Activated CD8-positive, alpha-beta memory T cell treated with anti-CD3 and anti-CD28 coated beads, Interleukin-2, amount 50 U/mL, for 1 hour (primary cell): ENCODE measurements around the gene KCTD15.
A peak's percentile ranks its signal among the peaks of the same experiment; 100 is the strongest.

Experiments
- DNase-seq: peaks from one replicate; pipeline ENCODE4 v3.0.0-alpha.2; 2020; ENCODE audit errors: extremely low read depth

The KCTD15 gene

DNA sequence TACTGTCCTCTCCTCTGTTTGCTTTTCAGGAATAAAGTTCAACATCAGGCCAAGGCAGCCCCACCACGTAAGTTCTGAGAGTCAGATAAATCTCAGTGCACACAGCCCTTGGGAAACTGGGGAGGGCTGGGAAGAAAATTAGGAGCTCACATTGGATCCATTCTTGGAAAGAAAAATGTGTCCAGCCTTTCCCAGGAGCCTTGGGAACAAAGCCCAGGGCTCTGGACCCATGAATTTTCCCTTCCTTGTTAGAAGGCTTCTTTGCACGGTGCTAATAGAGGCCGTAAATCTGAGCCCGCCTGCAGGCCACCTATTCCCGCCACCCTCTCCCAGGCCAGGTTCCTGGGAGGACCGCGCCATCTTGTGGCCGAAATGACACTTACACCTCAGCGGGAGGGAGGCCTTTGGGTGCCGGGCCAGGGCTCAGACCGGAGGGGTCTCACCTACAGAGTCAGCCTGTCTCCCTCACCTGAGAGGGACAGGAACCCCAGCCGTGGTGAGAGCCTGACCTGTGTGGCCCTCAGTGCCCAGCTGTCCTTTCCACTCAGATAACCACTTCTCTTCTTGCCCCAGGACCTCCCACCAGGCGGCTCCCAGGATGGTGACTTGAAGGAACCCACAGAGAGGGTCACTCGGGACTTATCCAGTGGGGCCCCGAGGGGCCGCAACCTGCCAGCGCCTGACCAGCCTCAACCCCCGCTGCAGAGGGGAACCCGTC is 25.1 kb upstream of the KCTD15 start:
- DNase-seq, result no peak

DNA sequence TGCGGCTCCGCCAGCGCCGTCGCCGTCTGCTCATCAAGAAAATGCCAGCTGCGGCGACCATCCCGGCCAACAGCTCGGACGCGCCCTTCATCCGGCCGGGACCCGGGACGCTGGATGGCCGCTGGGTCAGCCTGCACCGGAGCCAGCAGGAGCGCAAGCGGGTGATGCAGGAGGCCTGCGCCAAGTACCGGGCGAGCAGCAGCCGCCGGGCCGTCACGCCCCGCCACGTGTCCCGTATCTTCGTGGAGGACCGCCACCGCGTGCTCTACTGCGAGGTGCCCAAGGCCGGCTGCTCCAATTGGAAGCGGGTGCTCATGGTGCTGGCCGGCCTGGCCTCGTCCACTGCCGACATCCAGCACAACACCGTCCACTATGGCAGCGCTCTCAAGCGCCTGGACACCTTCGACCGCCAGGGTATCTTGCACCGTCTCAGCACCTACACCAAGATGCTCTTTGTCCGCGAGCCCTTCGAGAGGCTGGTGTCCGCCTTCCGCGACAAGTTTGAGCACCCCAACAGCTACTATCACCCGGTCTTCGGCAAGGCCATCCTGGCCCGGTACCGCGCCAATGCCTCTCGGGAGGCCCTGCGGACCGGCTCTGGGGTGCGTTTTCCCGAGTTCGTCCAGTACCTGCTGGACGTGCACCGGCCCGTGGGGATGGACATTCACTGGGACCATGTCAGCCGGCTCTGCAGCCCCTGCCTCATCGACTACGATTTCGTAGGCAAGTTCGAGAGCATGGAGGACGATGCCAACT is 24.4 kb upstream of the KCTD15 start:
- no peak for DNase-seq

DNA sequence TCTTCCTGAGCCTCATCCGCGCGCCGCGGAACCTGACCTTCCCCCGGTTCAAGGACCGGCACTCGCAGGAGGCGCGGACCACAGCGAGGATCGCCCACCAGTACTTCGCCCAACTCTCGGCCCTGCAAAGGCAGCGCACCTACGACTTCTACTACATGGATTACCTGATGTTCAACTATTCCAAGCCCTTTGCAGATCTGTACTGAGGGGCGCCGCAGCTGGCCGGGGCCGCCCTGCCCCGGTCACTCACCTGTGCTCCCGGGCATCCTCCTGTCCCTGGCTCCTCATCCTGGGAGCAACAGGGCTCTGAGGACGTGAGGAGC is 23.9 kb upstream of the KCTD15 start:
- no peak for DNase-seq

DNA sequence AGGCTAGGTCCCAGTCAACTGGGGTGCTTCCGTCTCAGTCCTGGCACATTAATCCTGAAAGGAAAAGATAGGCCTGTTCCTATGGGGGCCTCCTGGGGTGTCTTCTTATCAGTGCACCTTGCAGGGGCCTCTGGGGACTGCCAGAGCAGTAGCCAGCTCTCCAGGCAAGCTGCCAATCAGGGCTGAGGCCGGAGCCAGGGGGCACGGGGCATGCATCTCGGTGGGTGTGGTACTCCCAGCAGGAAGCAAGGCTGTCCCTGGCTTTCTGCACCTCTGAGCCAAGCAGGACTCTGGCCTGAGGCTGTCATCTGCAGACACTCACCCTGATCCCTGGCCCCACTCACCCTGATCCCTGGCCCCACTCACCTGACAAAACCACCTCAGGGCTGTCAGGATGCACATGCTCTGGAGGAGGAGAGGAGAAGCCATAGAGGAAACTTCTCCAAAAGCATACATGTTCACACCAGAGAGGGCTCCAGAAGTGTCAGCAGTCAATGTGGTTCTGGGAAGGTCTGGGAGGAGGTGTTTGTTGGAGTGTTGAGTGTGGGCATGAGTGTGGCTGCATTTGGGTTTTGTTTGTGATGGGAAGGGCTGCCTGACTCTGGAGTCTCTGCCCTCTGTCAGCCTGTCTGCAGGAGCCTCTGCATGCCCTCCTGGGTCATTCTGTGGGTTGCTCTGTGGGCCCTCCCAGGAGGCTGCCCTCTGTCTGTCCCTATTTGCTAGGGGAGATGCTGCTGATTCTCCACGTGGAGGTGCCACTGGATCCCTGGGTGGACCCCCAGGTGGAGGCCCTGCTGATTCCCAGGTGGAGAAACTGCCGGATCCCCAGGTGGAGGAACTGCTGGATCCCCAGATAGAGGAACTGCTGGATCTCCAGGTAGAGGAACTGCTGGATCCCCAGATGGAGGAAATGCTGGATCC is 22.7 kb upstream of the KCTD15 start:
- no peak for DNase-seq

DNA sequence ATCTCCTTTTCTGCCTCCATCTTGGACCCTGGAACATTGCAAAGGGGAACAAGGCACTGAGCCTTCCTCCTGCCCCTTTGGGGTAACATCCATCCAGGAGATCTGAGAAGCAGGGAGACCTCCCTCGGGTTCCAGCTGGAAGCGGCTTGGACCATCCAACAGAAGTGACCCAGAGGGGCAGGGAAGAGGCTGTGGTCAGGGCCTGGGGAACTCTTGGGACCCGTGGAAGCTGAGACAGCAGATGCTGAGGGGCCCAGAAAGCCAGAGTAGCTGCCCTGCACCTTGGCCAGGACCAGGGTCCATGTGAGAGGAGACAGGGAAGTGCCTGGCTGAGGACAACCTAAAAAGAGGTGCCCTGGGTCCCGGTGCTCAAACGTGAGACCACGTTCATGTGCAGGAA is 21.9 kb upstream of the KCTD15 start:
- no peak for DNase-seq

DNA sequence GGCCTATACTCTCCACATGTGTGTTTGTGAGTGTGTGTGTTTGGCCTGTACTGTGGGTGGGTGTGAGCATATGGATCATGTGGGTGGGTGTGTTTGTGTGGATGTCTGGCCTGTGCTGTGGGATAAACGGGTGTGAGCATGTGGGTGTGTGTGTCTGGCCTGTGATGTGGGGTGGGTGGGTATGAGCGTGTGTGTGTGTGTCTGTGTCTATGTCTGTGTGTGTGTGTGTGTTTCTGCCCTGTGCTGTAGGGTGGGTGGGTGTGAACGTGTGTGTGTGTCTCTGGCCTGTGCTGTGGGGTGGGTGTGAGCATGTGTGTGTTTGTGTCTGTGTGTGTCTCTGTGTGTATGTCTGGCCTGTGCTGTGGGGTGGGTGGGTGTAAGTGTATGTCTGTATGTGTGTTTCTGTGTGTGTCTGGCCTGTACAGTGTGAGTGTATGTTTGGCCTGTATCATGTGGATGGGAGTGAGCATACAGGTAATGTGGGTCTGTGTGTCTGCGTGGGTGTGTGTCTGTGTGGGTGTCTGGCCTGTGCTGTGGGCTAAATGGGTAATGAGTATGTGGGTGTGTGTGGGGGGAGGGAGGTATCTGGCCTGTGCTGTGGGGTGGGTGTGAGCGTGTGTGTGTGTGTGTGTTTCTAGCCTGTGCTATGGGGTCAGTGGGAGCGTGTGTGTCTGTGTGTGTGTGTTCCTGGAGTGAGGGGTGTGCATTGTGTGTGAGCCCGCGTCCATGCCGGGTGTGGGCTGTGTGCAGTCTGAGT is 20.8 kb upstream of the KCTD15 start:
- no peak for DNase-seq

GRCh38 chr19:33777351-33777750 is 19.3 kb upstream of the KCTD15 start:
- DNase-seq, result no peak

DNA sequence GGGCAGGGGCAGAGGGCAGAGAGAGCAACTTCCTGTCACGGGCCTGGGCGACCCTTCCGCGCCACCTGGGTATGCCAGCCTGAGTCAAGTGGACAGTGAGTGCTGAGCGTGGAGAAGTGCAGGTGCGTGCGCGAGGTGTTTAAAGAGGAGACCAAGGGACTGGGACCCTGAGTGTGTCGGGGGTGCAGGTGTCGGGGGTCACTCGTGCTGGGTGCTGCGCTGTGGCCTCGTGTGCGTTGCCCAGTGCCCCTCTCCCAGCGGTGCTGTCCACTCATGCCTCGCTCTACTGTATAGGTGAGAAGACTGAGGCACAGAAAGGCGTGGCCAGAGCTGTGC is 18.9 kb upstream of the KCTD15 start:
- no peak for DNase-seq

GRCh38 chr19:33778089-33778791 is 18.4 kb upstream of the KCTD15 start:
- peak; percentile 28 for DNase-seq

DNA sequence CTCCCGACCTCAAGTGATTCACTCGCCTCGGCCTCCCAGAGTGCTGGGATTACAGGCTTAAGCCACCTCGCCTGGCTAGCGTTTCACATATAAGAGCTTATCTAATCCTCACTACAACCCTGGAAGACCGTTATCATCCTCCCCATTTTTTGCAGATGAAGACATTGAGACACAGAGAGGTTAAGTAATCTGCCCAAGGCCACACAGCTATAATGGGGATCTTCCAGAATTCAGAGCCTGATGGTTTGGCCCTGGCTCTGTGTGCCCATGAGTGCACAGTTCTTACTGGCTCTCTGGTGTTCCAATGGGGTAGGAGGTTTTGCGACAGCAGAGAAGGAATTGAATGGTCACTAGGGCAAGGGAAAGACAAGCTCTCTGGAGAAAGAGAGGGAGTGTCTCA is 16.8 kb upstream of the KCTD15 start:
- no peak for DNase-seq

- no peak for DNase-seq
Observed at GRCh38 chr19:33780251-33780650, 16.4 kb upstream of the KCTD15 start.

DNA sequence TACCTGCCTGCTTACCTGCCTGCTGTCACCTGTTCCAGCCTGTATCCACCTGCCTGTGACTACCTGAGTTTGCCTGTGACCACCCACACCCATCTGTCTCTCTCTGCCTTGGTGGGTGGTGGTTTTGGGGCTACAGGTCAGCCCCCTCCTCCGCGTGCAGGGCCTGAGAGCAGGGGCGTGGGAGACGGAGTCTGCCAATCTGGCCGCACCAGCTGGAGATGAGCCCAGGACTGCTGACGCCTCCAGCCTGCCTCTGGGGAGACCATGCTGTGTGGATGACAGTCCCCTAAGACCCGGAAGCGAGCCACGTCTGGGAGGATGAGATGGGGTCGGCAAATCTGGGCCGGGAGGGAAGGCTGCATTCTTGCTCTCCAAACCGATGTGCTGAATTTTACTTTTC is 15.9 kb upstream of the KCTD15 start:
- DNase-seq, result no peak

- DNase-seq, result no peak
Observed at GRCh38 chr19:33781415-33781935, 15.2 kb upstream of the KCTD15 start.

DNA sequence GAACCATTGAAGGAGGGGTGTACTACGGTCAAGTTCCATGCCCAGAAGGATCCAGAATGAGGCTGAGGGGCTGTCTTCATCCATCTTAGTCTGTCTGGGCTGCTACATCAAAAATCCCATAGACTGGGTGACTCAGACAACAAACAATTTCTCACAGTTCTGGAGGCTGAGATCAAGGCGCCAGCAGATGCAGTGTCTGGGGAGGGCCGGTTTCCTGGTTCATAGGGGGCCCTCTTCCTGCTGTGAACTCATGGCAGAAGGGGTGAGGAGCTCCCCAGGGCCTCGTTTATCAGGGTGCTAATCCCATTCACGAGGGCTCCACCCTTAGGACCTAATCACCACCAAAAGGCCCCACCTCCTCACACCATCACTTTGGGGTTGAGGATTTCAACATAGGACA is 14.7 kb upstream of the KCTD15 start:
- DNase-seq, result no peak

- DNase-seq, result no peak
Observed at GRCh38 chr19:33784432-33784831, 12.2 kb upstream of the KCTD15 start.

DNA sequence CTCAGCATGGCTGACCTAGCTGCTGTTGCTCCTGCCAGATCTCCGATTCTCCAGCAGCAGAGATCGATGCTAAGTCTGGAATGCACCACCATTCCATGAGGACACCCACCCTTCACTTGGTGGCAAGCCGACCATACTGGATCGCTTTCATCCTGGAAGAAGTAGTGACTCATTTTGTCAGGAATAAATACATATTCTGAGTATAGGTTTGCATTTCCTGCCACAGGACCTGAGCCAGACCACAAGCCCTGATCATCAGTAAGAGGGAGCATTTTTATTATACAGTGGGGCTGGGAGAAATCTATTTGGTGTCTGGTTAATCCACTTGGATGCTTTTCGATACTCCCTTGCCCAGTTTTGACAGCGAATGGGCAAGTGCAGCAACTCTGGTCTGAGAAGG is 10.9 kb upstream of the KCTD15 start:
- DNase-seq, result no peak

GRCh38 chr19:33788676-33789075 is 8.0 kb upstream of the KCTD15 start:
- DNase-seq, result no peak

- DNase-seq, result no peak
Observed at GRCh38 chr19:33789344-33789743, 7.3 kb upstream of the KCTD15 start.

- no peak for DNase-seq
Observed at GRCh38 chr19:33794683-33795369, 1.8 kb upstream of the KCTD15 start.

- no peak for DNase-seq
Observed at GRCh38 chr19:33795370-33796163, 1.1 kb upstream of the KCTD15 start.
